ENCODE results near the gene PPIL3.

- peak in 3 of 6 experiments; percentile 4 to 21 (median 15) for TF ChIP-seq CTCF (IDR thresholded peaks at IDR 0.05)
- TF ChIP-seq POLR2A (IDR thresholded peaks at IDR 0.05) = peak; percentile 91 to 100 (median 100)
- TF ChIP-seq POLR2AphosphoS5 (IDR thresholded peaks at IDR 0.05) = peak; percentile 100
- peak in 1 of 4 donors; percentile 96 for TF ChIP-seq EP300 (IDR thresholded peaks at IDR 0.05)
These were observed 24.5 kb downstream of the PPIL3 start, which contains the start of gene CLK1 for GRCh38 chr2:200864176-200865034.

All from upper lobe of left lung (tissue), 4 donors.